Measurements from ENCODE around the gene SEMA6B.
A peak's percentile ranks its signal among the peaks of the same experiment; 100 is the strongest.

SEMA6B gene

GRCh38 chr19:4537953-4538600 lies 21.4 kb downstream of the SEMA6B start:
- POLR2A ChIA-PET = no interaction called here
- H3K27ac ChIP-seq (ENCODE audit: extremely low read depth, low read depth, low read length) = no peak overlapping the region
- CTCF ChIA-PET = interaction anchor here (0.5 to 5.1 kb wide), 4 partner anchors 14 to 184 kb away, joined by 3 to 34 read pairs (median 6); partner anchors contain the start of gene SEMA6B

GRCh38 chr19:4536798-4537197 lies 22.7 kb downstream of the SEMA6B start:
- Histone ChIP-seq H3K27ac (ENCODE audit: extremely low read depth, low read depth, low read length) (no peak overlapping the region), H3K36me3 (ENCODE audit: control insufficient read depth in 2 of 2, insufficient read depth in 1 of 2, low read length in 2 of 2) (no peaks in the 10 kb centered on the region), H3K9me3 (ENCODE audit: control insufficient read depth, insufficient read depth, low read depth, low read length) (no peaks in the 10 kb centered on the region), H3K4me3 (ENCODE audit: low read depth, low read length) (no peak overlapping the region), H3K4me1 (ENCODE audit: control insufficient read depth, insufficient read depth, low read length) (no peaks in the 10 kb centered on the region)
- ChIA-PET POLR2A (no interaction called here), CTCF (interaction anchor here (0.6 to 5.1 kb wide), 2 partner anchors 10 to 13 kb away, joined by 4 to 34 read pairs; no protein-coding TSS in a partner anchor)
- TF ChIP-seq ZNF24 (tag by site-specific recombination; IDR thresholded peaks at IDR 0.05) = no peak
- no peak for TF ChIP-seq AEBP2 (tag by site-specific recombination; IDR thresholded peaks at IDR 0.05; ENCODE audit: borderline replicate concordance)
- no peak for TF ChIP-seq ZBTB1 (tag by site-specific recombination; IDR thresholded peaks at IDR 0.05)
- no peak for TF ChIP-seq CTCF (tag by site-specific recombination; IDR thresholded peaks at IDR 0.05)
- no peak for TF ChIP-seq ZNF549 (tag by site-specific recombination; IDR thresholded peaks at IDR 0.05)
- no peak for TF ChIP-seq ZNF354C (tag by site-specific recombination; IDR thresholded peaks at IDR 0.05; ENCODE audit: borderline replicate concordance, low read depth)
- TF ChIP-seq ZNF169 (tag by site-specific recombination; IDR thresholded peaks at IDR 0.05) = no peak
- TF ChIP-seq PRDM2 (tag by site-specific recombination; IDR thresholded peaks at IDR 0.05; ENCODE audit: borderline replicate concordance) = no peak
- TF ChIP-seq ZNF48 (tag by site-specific recombination; IDR thresholded peaks at IDR 0.05) = no peak
- TF ChIP-seq ZFP41 (tag by site-specific recombination; IDR thresholded peaks at IDR 0.05; ENCODE audit: borderline replicate concordance) = no peak
- TF ChIP-seq KLF16 (tag by site-specific recombination; IDR thresholded peaks at IDR 0.05) = no peak
- no peak for TF ChIP-seq ZNF416 (tag by site-specific recombination; IDR thresholded peaks at IDR 0.05)
- no peak for TF ChIP-seq OVOL3 (tag by site-specific recombination; IDR thresholded peaks at IDR 0.05)

More at GRCh38 chr19:4537953-4538600, 21.4 kb downstream of the SEMA6B start:
- TF ChIP-seq ZNF624 (tag by site-specific recombination; IDR thresholded peaks at IDR 0.05) (no peak), KLF8 (tag by site-specific recombination; IDR thresholded peaks at IDR 0.05) (no peak), ATF2 (tag by site-specific recombination; IDR thresholded peaks at IDR 0.05; ENCODE audit: low read depth) (no peak), ZNF223 (tag by site-specific recombination; IDR thresholded peaks at IDR 0.05) (peak; percentile 64; the same call in 1 of the 2 replicates), ZNF350 (tag by site-specific recombination; IDR thresholded peaks at IDR 0.05) (no peak), ZNF311 (tag by site-specific recombination; IDR thresholded peaks at IDR 0.05; ENCODE audit: borderline replicate concordance) (no peak), ZNF449 (tag by site-specific recombination; IDR thresholded peaks at IDR 0.05) (no peak), GLI4 (tag by site-specific recombination; IDR thresholded peaks at IDR 0.05) (no peak)
- Histone ChIP-seq H3K9me3 (ENCODE audit: control insufficient read depth, insufficient read depth, low read depth, low read length) (no peaks in the 10 kb centered on the region), H3K4me3 (ENCODE audit: low read depth, low read length) (no peak overlapping the region), H3K4me1 (ENCODE audit: control insufficient read depth, insufficient read depth, low read length) (no peaks in the 10 kb centered on the region), H3K36me3 (ENCODE audit: control insufficient read depth in 2 of 2, insufficient read depth in 1 of 2, low read length in 2 of 2) (no peaks in the 10 kb centered on the region)

Measured in HEK293 (cell line).